Measurements from ENCODE around the gene DBN1. TPM values are rescaled to one million over a fixed set of nuclear protein-coding genes. Genes with fewer than 3 reads are reported as not detected.

The DBN1 gene
- total RNA-seq, 4 donors from 2014 or later: 89.8 to 139 (median 111) TPM

GRCh38 chr5:177466861-177467260 is 6.6 kb downstream of the DBN1 start:
- WGBS, 2 donors: 91 to 97% methylated on average over 25 of the region's 25 CpGs
- Histone ChIP-seq H3K9me3 (peaks cover 0 to 6% (median 0%) of the 10 kb centered on the region in 4 donors), H3K4me3 (no peak overlapping the region), H3K27ac (no peak overlapping the region), H3K4me1 (peaks cover 0 to 39% (median 14%) of the 10 kb centered on the region in 4 donors), H3K36me3 (peaks cover 0 to 63% (median 4%) of the 10 kb centered on the region in 3 donors), H3K27me3 (no peaks in the 10 kb centered on the region)
- TF ChIP-seq POLR2A (IDR thresholded peaks at IDR 0.05) (no peak), CTCF (IDR thresholded peaks at IDR 0.05) (no peak), EP300 (IDR thresholded peaks at IDR 0.05) (no peak)
- DNase-seq (ENCODE audit: low spot score in 2 of 2): no peak

GRCh38 chr5:177465044-177465443 is 8.4 kb downstream of the DBN1 start:
- H3K36me3 ChIP-seq: peaks cover 0 to 77% (median 4%) of the 10 kb centered on the region in 3 donors
- TF ChIP-seq POLR2A (IDR thresholded peaks at IDR 0.05) (no peak), CTCF (IDR thresholded peaks at IDR 0.05) (no peak), EP300 (IDR thresholded peaks at IDR 0.05) (no peak)

GRCh38 chr5:177462021-177462670 is 11.3 kb downstream of the DBN1 start:
- 80 to 81% methylated on average over 24 to 27 of the region's 27 CpGs for WGBS, 2 donors
- H3K27ac ChIP-seq: peak overlapping the region in 2 of 4 donors; percentile 18 to 28
- peaks cover 0 to 6% (median 0%) of the 10 kb centered on the region in 4 donors for H3K9me3 ChIP-seq

More at GRCh38 chr5:177465044-177465443, 8.4 kb downstream of the DBN1 start:
- Histone ChIP-seq H3K27me3 (no peaks in the 10 kb centered on the region), H3K27ac (no peak overlapping the region), H3K9me3 (peaks cover 0 to 6% (median 0%) of the 10 kb centered on the region in 4 donors), H3K4me1 (peaks cover 0 to 20% (median 6%) of the 10 kb centered on the region in 4 donors), H3K4me3 (no peak overlapping the region)
- DNase-seq (ENCODE audit: low spot score in 2 of 2): no peak
- 87 to 99% methylated on average over 11 of the region's 11 CpGs for WGBS, 2 donors

GRCh38 chr5:177459819-177460628 is 13.4 kb downstream of the DBN1 start:
- TF ChIP-seq EP300 (IDR thresholded peaks at IDR 0.05) (no peak), POLR2A (IDR thresholded peaks at IDR 0.05) (no peak), CTCF (IDR thresholded peaks at IDR 0.05) (no peak)
- DNase-seq (ENCODE audit: low spot score in 2 of 2): no peak
- Histone ChIP-seq H3K9me3 (peaks cover 0 to 2% (median 0%) of the 10 kb centered on the region in 4 donors), H3K4me3 (no peak overlapping the region), H3K4me1 (peaks cover 0 to 30% (median 10%) of the 10 kb centered on the region in 4 donors), H3K36me3 (peaks cover 0 to 66% (median 0%) of the 10 kb centered on the region in 3 donors), H3K27ac (peak overlapping the region in 1 of 4 donors; percentile 6), H3K27me3 (no peaks in the 10 kb centered on the region)
- WGBS, 2 donors: 89 to 93% methylated on average over 22 to 25 of the region's 28 CpGs

More at GRCh38 chr5:177462021-177462670, 11.3 kb downstream of the DBN1 start:
- peaks cover 0 to 87% (median 4%) of the 10 kb centered on the region in 3 donors for H3K36me3 ChIP-seq
- DNase-seq (ENCODE audit: low spot score in 2 of 2): no peak
- peaks cover 0 to 8% (median under 1%) of the 10 kb centered on the region in 4 donors for H3K4me1 ChIP-seq
- H3K27me3 ChIP-seq: no peaks in the 10 kb centered on the region
- no peak overlapping the region for H3K4me3 ChIP-seq
- TF ChIP-seq EP300 (IDR thresholded peaks at IDR 0.05) (no peak), POLR2A (IDR thresholded peaks at IDR 0.05) (no peak), CTCF (IDR thresholded peaks at IDR 0.05) (no peak)

Data from tibial nerve (tissue), 4 donors.